ENCODE results near the gene LIMK1.

DNA sequence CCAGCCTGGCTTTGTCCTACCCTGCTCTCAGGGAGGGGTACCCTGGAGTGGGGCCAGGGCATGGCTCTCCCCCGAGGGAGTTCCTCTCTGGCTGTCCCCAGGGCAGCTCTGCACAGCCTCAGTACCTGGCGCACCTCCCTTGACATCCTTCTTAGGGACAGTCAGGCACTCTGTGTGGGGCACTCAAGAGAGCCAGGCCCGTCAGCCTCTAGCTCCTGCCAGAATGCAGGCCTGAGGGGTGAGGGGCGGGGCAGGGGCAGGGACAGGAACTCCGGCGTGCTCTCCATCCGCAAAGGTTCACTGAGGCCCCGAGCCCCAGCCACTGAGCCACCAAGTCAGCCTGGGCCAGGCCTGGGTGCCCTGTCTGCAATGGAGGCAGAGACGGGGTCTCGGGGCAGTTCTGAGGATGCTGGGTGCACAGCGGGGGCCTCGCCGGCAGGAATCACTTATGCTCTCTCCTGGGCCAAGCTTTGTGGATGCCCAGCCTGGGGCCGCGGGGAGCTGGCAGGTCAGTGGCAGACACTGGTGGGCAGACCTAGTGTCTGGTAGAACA lies 10.1 kb downstream of the LIMK1 start:
- TF ChIP-seq POLR2A (IDR thresholded peaks at IDR 0.05; ENCODE audit: low read length) = no peak; the same call in 1 of the 2 replicates
- TF ChIP-seq, protein P1, sequence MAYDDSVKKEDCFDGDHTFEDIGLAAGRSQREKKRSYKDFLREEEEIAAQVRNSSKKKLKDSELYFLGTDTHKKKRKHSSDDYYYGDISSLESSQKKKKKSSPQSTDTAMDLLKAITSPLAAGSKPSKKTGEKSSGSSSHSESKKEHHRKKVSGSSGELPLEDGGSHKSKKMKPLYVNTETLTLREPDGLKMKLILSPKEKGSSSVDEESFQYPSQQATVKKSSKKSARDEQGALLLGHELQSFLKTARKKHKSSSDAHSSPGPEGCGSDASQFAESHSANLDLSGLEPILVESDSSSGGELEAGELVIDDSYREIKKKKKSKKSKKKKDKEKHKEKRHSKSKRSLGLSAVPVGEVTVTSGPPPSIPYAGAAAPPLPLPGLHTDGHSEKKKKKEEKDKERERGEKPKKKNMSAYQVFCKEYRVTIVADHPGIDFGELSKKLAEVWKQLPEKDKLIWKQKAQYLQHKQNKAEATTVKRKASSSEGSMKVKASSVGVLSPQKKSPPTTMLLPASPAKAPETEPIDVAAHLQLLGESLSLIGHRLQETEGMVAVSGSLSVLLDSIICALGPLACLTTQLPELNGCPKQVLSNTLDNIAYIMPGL (CRISPR knock-in tag; IDR thresholded peaks at IDR 0.05; ENCODE audit: borderline replicate concordance) = no peak
- TF ChIP-seq, protein P2, sequence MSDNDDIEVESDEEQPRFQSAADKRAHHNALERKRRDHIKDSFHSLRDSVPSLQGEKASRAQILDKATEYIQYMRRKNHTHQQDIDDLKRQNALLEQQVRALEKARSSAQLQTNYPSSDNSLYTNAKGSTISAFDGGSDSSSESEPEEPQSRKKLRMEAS (IDR thresholded peaks at IDR 0.05) = no peak
- TF ChIP-seq HOXB13 (CRISPR knock-in tag; IDR thresholded peaks at IDR 0.05; ENCODE audit: low read depth) = no peak
- TF ChIP-seq, protein P3, sequence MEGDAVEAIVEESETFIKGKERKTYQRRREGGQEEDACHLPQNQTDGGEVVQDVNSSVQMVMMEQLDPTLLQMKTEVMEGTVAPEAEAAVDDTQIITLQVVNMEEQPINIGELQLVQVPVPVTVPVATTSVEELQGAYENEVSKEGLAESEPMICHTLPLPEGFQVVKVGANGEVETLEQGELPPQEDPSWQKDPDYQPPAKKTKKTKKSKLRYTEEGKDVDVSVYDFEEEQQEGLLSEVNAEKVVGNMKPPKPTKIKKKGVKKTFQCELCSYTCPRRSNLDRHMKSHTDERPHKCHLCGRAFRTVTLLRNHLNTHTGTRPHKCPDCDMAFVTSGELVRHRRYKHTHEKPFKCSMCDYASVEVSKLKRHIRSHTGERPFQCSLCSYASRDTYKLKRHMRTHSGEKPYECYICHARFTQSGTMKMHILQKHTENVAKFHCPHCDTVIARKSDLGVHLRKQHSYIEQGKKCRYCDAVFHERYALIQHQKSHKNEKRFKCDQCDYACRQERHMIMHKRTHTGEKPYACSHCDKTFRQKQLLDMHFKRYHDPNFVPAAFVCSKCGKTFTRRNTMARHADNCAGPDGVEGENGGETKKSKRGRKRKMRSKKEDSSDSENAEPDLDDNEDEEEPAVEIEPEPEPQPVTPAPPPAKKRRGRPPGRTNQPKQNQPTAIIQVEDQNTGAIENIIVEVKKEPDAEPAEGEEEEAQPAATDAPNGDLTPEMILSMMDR (IDR thresholded peaks at IDR 0.05) = no peak
- no peak for TF ChIP-seq HOXA7 (CRISPR knock-in tag; IDR thresholded peaks at IDR 0.05)
- TF ChIP-seq MYC (IDR thresholded peaks at IDR 0.05; ENCODE audit: borderline replicate concordance, low read length) = no peak
